Mucosa of rectum (tissue), 2 donors: ENCODE measurements around the gene SRSF2.
"Not testable (repeated sequence)": the region's sequence is repeated elsewhere in the genome, so short reads cannot be mapped to it uniquely, and the experiment has no call there.

Experiments
- H3K27ac ChIP-seq, 2 donors: one replicate each; pipeline ENCODE4 v1.7.0; 2013; ENCODE audit warnings: inconsistent platforms in 2 of 2, low read depth in 2 of 2, low read length in 2 of 2
- H3K27me3 ChIP-seq, 2 donors: one replicate each; pipeline ENCODE4 v1.7.0; 2013; ENCODE audit warnings: low read length in 2 of 2; ENCODE audit not compliant: control insufficient read depth in 2 of 2, insufficient read depth in 2 of 2
- H3K36me3 ChIP-seq, 2 donors: one replicate each; pipeline ENCODE4 v1.7.0; 2013; ENCODE audit warnings: low read length in 2 of 2; ENCODE audit not compliant: control insufficient read depth in 2 of 2, insufficient read depth in 2 of 2
- H3K4me1 ChIP-seq, 2 donors: one replicate each; pipeline ENCODE4 v1.7.0; 2013; ENCODE audit warnings: low read length in 2 of 2, mild to moderate bottlenecking in 1 of 2; ENCODE audit not compliant: control insufficient read depth in 2 of 2, insufficient read depth in 2 of 2
- H3K4me3 ChIP-seq, 2 donors: one replicate each; pipeline ENCODE4 v1.7.0; 2013; ENCODE audit warnings: low read length in 2 of 2
- H3K9ac ChIP-seq, 2 donors: one replicate each; pipeline ENCODE4 v1.7.0; 2013; ENCODE audit warnings: low read length in 2 of 2, low read depth in 1 of 2, mild to moderate bottlenecking in 1 of 2
- H3K9me3 ChIP-seq, 2 donors: one replicate each; pipeline ENCODE4 v1.7.0; 2013; ENCODE audit warnings: low read length in 2 of 2; ENCODE audit not compliant: control insufficient read depth in 2 of 2
- donor health status: healthy.
- donor health status: Normal muscosa, but diverticular disease.

Gene SRSF2

DNA sequence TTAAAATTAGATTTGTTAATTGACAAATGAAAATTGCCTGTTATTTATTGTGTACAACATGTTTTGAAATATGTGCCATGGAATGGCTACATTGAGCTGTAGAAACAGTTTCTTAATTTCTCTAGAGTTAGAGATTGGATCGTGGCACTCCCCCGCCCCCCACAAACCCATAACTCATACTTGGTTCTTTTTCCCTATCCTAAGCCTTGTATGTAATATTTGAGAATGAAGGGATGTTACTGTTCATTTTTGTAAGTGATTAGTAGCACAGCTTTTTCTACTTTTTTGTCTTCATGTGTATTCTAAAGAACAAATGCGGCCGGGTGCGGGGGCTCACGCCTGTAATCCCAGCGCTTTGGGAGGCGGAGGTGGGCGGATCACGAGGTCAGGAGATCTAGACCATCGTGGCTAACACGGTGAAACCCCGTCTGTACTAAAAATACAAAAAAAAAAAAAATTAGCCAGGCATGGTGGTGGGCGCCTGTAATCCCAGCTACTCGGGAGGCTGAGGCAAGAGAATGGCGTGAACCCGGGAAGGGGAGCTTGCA is 2.5 kb upstream of the SRSF2 start:
- peaks cover 22 to 33% of the 10 kb centered on the region in 2 donors for H3K36me3 ChIP-seq
- peaks cover 17 to 25% of the 10 kb centered on the region in 2 donors for H3K4me1 ChIP-seq
- H3K27ac ChIP-seq, H3K27me3 ChIP-seq, H3K9ac ChIP-seq, H3K9me3 ChIP-seq, H3K4me3 ChIP-seq: not testable (repeated sequence)

DNA sequence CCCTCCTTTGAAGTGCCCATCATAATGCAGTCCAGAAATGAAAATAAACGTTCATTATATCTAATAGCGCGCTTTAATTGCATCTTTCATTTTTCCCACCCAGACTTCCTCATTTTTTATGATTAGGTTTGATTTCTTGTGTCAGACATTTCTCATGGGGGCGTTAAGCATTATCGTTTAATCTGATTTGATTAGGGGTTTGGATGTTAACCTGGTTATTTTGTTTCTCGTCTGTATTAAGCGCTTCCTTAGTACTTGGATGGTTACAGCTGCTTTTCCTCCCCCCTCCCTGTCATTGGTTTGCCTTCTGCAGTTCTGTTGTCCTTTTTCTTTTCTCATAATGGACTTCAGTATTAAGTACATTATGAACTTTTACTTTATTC is 1.3 kb upstream of the SRSF2 start:
- Histone ChIP-seq H3K4me3 (peak overlapping the region; percentile 81 to 88), H3K9me3 (no peaks in the 10 kb centered on the region), H3K9ac (peak overlapping the region; percentile 77 to 90), H3K4me1 (peaks cover 26 to 33% of the 10 kb centered on the region in 2 donors), H3K27me3 (no peaks in the 10 kb centered on the region), H3K36me3 (peaks cover 30 to 31% of the 10 kb centered on the region in 2 donors), H3K27ac (peak overlapping the region; percentile 100)

DNA sequence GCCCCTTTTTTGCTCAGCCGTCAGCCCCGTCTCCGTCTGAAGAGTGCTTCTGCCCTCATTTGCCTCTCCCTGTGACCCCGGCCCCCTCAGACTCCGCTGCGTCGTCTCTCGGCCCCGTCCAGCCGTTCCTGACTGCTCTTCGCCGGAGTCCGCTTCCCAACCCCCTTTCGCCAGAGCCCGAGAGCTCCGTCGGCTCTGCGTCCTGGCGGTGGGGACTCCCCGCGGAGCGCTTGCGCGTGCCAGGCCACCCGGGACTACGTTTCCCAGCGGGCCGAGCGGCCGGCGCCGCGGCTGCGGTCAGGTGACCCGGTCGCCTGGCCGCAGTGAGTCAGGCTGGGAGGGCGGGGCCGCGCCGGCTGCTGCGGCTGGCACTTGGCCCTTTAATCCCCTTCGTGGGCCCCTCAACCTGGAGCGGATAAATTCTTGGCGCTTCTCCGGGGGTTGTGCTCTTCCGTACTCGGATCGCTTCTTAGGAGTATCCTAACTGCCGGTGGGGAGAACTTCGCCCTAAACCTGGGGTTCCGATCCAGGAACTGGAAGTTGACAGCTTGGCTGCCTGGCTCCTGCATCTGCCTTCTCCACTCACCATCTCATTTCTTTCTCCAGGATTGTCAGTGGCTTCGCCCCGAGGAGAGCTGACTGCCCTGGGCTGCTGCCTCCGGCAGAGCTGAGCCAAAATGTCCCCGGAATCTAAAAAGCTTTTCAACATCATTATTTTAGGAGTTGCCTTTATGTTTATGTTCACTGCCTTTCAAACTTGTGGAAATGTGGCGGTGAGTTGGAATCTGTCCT is 741 bp upstream of the SRSF2 start, which contains the start of gene MFSD11:
Gene MFSD11 (plus strand): TSS at position 444 of the 792 bp plus-strand sequence. CDS start 234 bp downstream, at position 678.
- H3K9ac ChIP-seq, result peak within 1 kb of the TSS; percentile 98 to 100
- peaks cover 35 to 37% of the 10 kb centered on the region in 2 donors for H3K36me3 ChIP-seq
- H3K4me3 ChIP-seq, result peak within 1 kb of the TSS; percentile 89 to 97
- H3K4me1 ChIP-seq, result peaks cover 28 to 35% of the 10 kb centered on the region in 2 donors
- no peaks in the 10 kb centered on the region for H3K9me3 ChIP-seq
- no peaks in the 10 kb centered on the region for H3K27me3 ChIP-seq
- peak within 1 kb of the TSS; percentile 100 for H3K27ac ChIP-seq

DNA sequence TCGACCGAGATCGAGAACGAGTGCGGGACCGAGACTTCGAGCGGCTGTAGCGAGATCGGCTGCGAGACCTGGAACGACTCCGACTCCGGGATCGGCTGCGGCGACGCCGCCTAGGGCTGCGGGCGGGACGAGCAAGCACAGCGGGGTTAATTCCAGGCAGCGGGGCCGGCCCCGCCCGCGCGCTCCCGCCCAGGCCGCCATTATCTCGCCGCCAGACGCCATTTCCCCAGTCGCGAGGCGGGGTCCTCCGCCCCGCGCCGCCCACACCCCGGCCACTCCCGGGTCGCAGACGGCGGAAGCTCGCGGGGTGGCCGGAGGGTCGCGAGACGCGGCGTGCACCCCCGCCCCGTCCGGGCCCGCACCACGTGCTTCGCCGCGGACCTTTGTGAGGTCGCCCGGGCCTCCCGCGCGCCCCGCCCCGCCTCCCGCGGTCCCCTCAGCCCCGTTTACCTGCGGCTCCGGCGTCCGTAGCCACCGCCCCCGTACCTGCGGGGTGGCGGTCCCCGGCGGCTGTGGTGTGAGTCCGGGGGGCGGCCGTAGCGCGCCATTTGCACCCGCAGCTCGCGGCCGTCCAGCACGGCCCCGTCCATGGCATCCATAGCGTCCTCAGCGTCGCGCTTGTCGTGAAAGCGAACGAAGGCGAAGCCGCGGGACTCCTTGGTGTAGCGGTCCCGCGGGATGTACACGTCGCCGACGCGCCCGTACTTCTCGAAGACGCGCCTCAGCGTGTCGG is 616 bp downstream of the SRSF2 start:
- peaks cover 28 to 35% of the 10 kb centered on the region in 2 donors for H3K4me1 ChIP-seq
- H3K27ac ChIP-seq, result peak overlapping the region; percentile 98 to 100
- no peaks in the 10 kb centered on the region for H3K9me3 ChIP-seq
- peak overlapping the region; percentile 89 to 97 for H3K4me3 ChIP-seq
- peak overlapping the region; percentile 98 to 100 for H3K9ac ChIP-seq
- peaks cover 36 to 37% of the 10 kb centered on the region in 2 donors for H3K36me3 ChIP-seq
- no peaks in the 10 kb centered on the region for H3K27me3 ChIP-seq

DNA sequence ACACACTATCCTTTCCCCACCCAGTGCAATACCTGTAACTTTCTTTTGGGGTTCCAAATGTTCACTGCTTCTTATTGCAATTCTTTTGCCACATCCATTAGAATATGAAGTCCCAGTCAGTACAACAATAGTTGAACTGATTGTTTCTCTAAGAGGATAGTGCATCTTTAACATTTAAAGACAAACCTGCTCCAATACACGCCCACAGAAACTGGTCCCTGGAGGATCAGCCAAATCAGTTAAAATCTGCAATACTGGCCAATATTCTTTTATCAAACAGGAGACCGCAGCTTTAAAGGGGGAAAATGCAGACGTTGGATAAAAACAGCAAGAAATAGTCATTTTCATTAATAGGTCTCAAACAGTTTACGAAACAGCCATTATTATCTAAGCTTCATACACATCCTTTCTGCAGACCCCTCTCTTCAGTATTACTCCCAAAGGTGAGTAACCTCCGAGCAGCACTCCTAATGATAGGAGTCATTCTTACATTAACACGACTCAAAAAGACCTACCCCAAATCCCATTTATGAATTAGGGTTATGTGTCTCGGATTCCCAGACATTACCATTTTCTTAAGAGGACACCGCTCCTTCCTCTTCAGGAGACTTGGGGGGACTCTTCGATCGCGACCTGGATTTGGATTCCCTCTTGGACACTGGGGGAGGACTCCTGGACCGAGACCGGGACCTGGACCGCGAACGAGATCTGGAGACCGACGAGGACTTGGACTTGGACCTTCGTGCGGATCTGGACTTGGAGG is 1.4 kb downstream of the SRSF2 start:
- no peaks in the 10 kb centered on the region for H3K27me3 ChIP-seq
- H3K9me3 ChIP-seq, result no peaks in the 10 kb centered on the region
- H3K4me1 ChIP-seq, result peaks cover 28 to 35% of the 10 kb centered on the region in 2 donors
- peaks cover 39 to 42% of the 10 kb centered on the region in 2 donors for H3K36me3 ChIP-seq
- H3K9ac ChIP-seq, result peak overlapping the region; percentile 98 to 100
- H3K4me3 ChIP-seq, result peak overlapping the region; percentile 89 to 97
- H3K27ac ChIP-seq, result peak overlapping the region; percentile 98 to 100

DNA sequence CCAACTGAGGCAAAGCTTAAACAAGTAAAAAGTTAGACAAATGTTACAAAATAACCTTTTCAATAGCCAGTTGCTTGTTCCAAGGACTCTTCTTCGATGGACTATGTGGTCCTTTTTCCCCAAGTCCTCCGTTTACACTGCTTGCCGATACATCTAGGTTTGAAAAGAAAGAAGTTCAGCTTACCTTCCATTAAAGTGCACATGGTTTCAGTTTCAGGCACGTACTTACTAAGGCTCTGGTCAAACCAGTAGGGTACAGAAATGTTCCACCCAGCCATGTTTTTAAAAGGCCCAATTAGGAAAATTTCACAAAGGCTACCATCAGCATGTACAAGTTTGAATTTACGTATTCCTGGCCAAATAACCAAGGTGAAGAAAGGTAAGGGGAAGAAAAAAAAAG is 2.1 kb downstream of the SRSF2 start:
- Histone ChIP-seq H3K9ac (peak overlapping the region; percentile 98 to 100), H3K27me3 (no peaks in the 10 kb centered on the region), H3K36me3 (peaks cover 39 to 44% of the 10 kb centered on the region in 2 donors), H3K9me3 (no peaks in the 10 kb centered on the region), H3K4me3 (peak overlapping the region; percentile 89 to 97), H3K4me1 (peaks cover 28 to 35% of the 10 kb centered on the region in 2 donors), H3K27ac (peak overlapping the region; percentile 4 to 26)

DNA sequence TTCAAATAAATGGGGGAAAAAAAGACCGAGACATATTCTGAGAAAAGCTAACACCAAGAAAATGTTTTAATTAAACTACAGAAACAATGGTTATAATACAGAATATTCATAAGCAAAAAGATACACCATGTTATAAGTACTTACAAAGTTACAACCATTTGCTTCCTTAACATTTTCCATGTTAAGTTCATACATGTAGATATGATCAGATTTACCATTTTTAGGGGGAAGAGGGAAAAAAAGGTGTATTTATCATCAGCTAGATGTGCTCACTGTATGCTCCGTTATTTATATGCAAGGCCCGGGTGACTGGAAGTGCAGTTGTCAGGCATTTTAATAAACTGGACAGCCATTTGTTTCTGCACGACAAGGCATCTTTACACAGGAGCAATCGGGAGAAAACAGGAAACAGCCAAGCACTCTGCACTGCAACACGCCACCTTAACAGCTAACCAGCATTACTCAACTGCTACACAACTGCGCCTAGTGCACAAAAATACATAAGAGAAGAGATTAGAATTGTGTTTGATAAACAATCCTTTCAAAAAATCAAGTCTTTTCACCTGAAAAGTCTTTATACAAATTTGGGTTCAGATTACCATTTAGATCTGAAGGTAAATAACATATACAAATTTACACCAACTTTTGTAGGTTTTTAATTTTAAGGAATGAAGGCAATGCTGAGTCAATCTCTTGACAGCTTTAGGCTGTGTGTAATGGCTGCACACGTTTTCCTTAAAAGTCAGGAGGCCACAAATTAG is 2.9 kb downstream of the SRSF2 start:
- Histone ChIP-seq H3K27me3 (no peaks in the 10 kb centered on the region), H3K9me3 (no peaks in the 10 kb centered on the region), H3K4me3 (peak overlapping the region; percentile 39 to 97), H3K36me3 (peaks cover 39 to 44% of the 10 kb centered on the region in 2 donors), H3K27ac (peak overlapping the region in 1 of 2 donors; percentile 26), H3K9ac (peak overlapping the region in 1 of 2 donors; percentile 23), H3K4me1 (peaks cover 31 to 40% of the 10 kb centered on the region in 2 donors)

DNA sequence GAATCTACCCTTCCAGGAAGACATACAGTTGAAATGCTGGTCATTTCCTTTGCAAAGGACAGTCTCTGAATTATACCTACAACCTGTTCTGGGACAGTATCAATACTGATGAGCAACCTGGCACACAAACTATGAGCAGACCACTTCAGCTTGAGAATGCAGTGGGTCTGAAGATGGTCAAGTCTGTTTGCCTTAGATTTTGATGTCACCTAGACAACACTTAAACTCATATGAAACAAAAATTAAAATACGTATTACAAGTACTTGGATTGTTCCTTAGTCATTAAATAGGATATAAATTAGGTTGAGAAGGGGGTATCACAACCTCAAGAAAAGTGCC is 3.5 kb downstream of the SRSF2 start:
- Histone ChIP-seq H3K27ac (no peak overlapping the region), H3K36me3 (peaks cover 39 to 44% of the 10 kb centered on the region in 2 donors), H3K4me1 (peaks cover 28 to 34% of the 10 kb centered on the region in 2 donors)

More for the DNA sequence above, 3.5 kb downstream of the SRSF2 start:
- no peak overlapping the region for H3K9ac ChIP-seq
- no peak overlapping the region for H3K4me3 ChIP-seq
- no peaks in the 10 kb centered on the region for H3K27me3 ChIP-seq
- no peaks in the 10 kb centered on the region for H3K9me3 ChIP-seq
